Liver (tissue), 9 donors: Measurements from ENCODE around the gene IQGAP2. TPM values are rescaled to one million over a fixed set of nuclear protein-coding genes. Genes with fewer than 3 reads are reported as not detected.

Experiments used
- DNase-seq: peaks from one replicate; pipeline ENCODE4 v3.0.0-alpha.2; 2017; ENCODE audit warnings: low spot score
- H3K27ac ChIP-seq, 2 donors: one replicate each; pipeline ENCODE4 v1.7.0; 2013; ENCODE audit warnings: inconsistent platforms in 2 of 2, low read length in 2 of 2, control low read depth in 1 of 2, low read depth in 1 of 2, mild to moderate bottlenecking in 1 of 2
- H3K27me3 ChIP-seq, 4 donors: one replicate each; pipeline versions ENCODE4 v1.6.1 to v1.7.0; 2013; ENCODE audit warnings: low read length in 3 of 4, inconsistent platforms in 1 of 4, mild to moderate bottlenecking in 1 of 4, moderate library complexity in 1 of 4; ENCODE audit not compliant: control insufficient read depth in 4 of 4, insufficient read depth in 4 of 4
- H3K36me3 ChIP-seq, 4 donors: one replicate each; pipeline versions ENCODE4 v1.6.1 to v1.7.0; 2013; ENCODE audit warnings: low read length in 3 of 4, mild to moderate bottlenecking in 3 of 4, low read depth in 1 of 4, moderate library complexity in 1 of 4; ENCODE audit not compliant: control insufficient read depth in 4 of 4, insufficient read depth in 3 of 4
- H3K4me1 ChIP-seq, 4 donors: one replicate each; pipeline versions ENCODE4 v1.6.1 to v1.7.0; 2013; ENCODE audit warnings: low read length in 3 of 4, mild to moderate bottlenecking in 3 of 4, moderate library complexity in 1 of 4; ENCODE audit not compliant: control insufficient read depth in 4 of 4, insufficient read depth in 4 of 4
- H3K4me3 ChIP-seq, 3 donors: one replicate each; pipeline versions ENCODE4 v1.6.1 to v1.7.0; 2013; ENCODE audit warnings: low read length in 3 of 3, control low read depth in 1 of 3, low read depth in 1 of 3, mild to moderate bottlenecking in 1 of 3
- H3K9ac ChIP-seq, 2 donors: one replicate each; pipeline ENCODE4 v1.7.0; 2013; ENCODE audit warnings: low read length in 2 of 2, mild to moderate bottlenecking in 2 of 2, moderate library complexity in 2 of 2, control low read depth in 1 of 2, low read depth in 1 of 2
- H3K9me3 ChIP-seq, 4 donors: one replicate each; pipeline versions ENCODE4 v1.6.1 to v1.7.0; 2013; ENCODE audit warnings: low read length in 3 of 4; ENCODE audit not compliant: control insufficient read depth in 4 of 4
- ATF3 ChIP-seq: IDR thresholded peaks from 2 replicates; pipeline ENCODE4 v1.6.1; 2016; ENCODE audit warnings: antibody characterized with exemption
- CTCF ChIP-seq: fragments of 150-350 bp; IDR thresholded peaks from 2 replicates; pipeline ENCODE4 v1.5.1; 2017; ENCODE audit warnings: improper control_type of control experiment, low read depth, low read length; ENCODE audit not compliant: missing input control
- EGR1 ChIP-seq, 2 donors: IDR thresholded peaks; 2 replicates each; pipeline ENCODE4 v1.6.1; 2016 to 2018; ENCODE audit warnings: antibody characterized with exemption in 2 of 2, low read depth in 2 of 2
- FOXA2 ChIP-seq: IDR thresholded peaks from 2 replicates; pipeline ENCODE4 v1.6.1; 2016; ENCODE audit warnings: antibody characterized with exemption
- GABPA ChIP-seq, 2 donors: IDR thresholded peaks in 1 of 2; conservative IDR thresholded peaks in 1 of 2; 2 replicates each; pipeline ENCODE4 v1.6.1; 2016; ENCODE audit warnings: antibody characterized with exemption in 2 of 2, mild to moderate bottlenecking in 1 of 2, moderate library complexity in 1 of 2
- HNF4A ChIP-seq, 2 donors: conservative IDR thresholded peaks; 2 replicates each; pipeline ENCODE4 v1.6.1; 2016; ENCODE audit warnings: antibody characterized with exemption in 2 of 2, mild to moderate bottlenecking in 2 of 2
- HNF4G ChIP-seq: IDR thresholded peaks from 2 replicates; pipeline ENCODE4 v1.6.1; 2016; ENCODE audit warnings: antibody characterized with exemption
- JUND ChIP-seq, 2 donors: IDR thresholded peaks; 2 replicates each; pipeline ENCODE4 v1.6.1; 2016; ENCODE audit warnings: antibody characterized with exemption in 2 of 2
- NR2F2 ChIP-seq: IDR thresholded peaks from 2 replicates; pipeline ENCODE4 v1.6.1; 2016; ENCODE audit warnings: antibody characterized with exemption
- RAD21 ChIP-seq, 2 donors: IDR thresholded peaks; 2 replicates each; pipeline ENCODE4 v1.6.1; 2016; ENCODE audit warnings: antibody characterized with exemption in 2 of 2, mild to moderate bottlenecking in 2 of 2
- REST ChIP-seq: IDR thresholded peaks from 2 replicates; pipeline ENCODE4 v1.6.1; 2016; ENCODE audit warnings: antibody characterized with exemption, mild to moderate bottlenecking
- RXRA ChIP-seq, 2 donors: IDR thresholded peaks; 2 replicates each; pipeline ENCODE4 v1.6.1; 2017 to 2018; ENCODE audit warnings: antibody characterized with exemption in 2 of 2, mild to moderate bottlenecking in 1 of 2
- SP1 ChIP-seq: IDR thresholded peaks from 2 replicates; pipeline ENCODE4 v1.6.1; 2018; ENCODE audit warnings: antibody characterized with exemption, mild to moderate bottlenecking
- YY1 ChIP-seq: IDR thresholded peaks from 2 replicates; pipeline ENCODE4 v1.6.1; 2016; ENCODE audit warnings: antibody characterized with exemption, mild to moderate bottlenecking
- ZBTB33 ChIP-seq: IDR thresholded peaks from 2 replicates; pipeline ENCODE4 v1.6.1; 2016; ENCODE audit warnings: antibody characterized with exemption
- WGBS: extraction: QIAGEN DNeasy Blood & Tissue Kit; methylation state at CpG from one replicate; pipeline ENCODE4 v1.1.7; 2013; 5-methylcytosine and 5-hydroxymethylcytosine counted together
- polyA plus RNA-seq, 2 donors: library from polyadenylated mRNA; stranded (reverse) in 1 of 2; unstranded in 1 of 2; fragments of 200-250 nt in 1 of 2; fragments of >200 nt in 1 of 2; fragmentation: Nextera tagmentation in 1 of 2; extraction: Ambion mirVana in 1 of 2; gene quantifications; one replicate each; pipeline versions ENCODE4 v1.2.1 to v1.2.3, GENCODE V29; 2013 to 2015
- total RNA-seq, 2 donors: library from RNA; depleted of rRNA; stranded (reverse); fragments of >200 nt; gene quantifications; one replicate each; pipeline ENCODE4 v1.2.3, GENCODE V29; 2014
- donor health status: healthy.
- donor health status: healthy.
- donor health status: healthy.
- donor health status: healthy.
- donor health status: healthy.

The IQGAP2 gene
- total and polyA plus RNA-seq, 4 donors: 41.5 to 205 (median 102) TPM

- no peak overlapping the region for H3K9ac ChIP-seq
- H3K4me3 ChIP-seq: no peak overlapping the region
- no peak overlapping the region for H3K27ac ChIP-seq
- TF ChIP-seq FOXA2 (no peak), HNF4G (no peak), SP1 (no peak), REST (no peak), ATF3 (no peak), JUND (IDR thresholded peaks at IDR 0.05) (no peak), EGR1 (IDR thresholded peaks at IDR 0.05; ENCODE audit: low read depth in 2 of 2) (no peak), RXRA (IDR thresholded peaks at IDR 0.05) (no peak), RAD21 (IDR thresholded peaks at IDR 0.05) (no peak)
- DNase-seq: no peak
- H3K36me3 ChIP-seq: peaks cover 2 to 39% (median 22%) of the 10 kb centered on the region in 4 donors
- H3K4me1 ChIP-seq: peaks cover 0 to 2% (median 0%) of the 10 kb centered on the region in 4 donors
- H3K9me3 ChIP-seq: no peaks in the 10 kb centered on the region
- no peaks in the 10 kb centered on the region for H3K27me3 ChIP-seq
- 82% methylated on average over 3 of the region's 3 CpGs for WGBS
These were observed 285.8 kb downstream of the IQGAP2 start for GRCh38 chr5:76688836-76689235.

GRCh38 chr5:76689321-76690036 is 286.4 kb downstream of the IQGAP2 start:
- H3K36me3 ChIP-seq: peaks cover 2 to 41% (median 21%) of the 10 kb centered on the region in 4 donors
- 95% methylated on average over 3 of the region's 3 CpGs for WGBS
- no peaks in the 10 kb centered on the region for H3K27me3 ChIP-seq
- no peak for DNase-seq
- TF ChIP-seq NR2F2: no peak
- no peak for TF ChIP-seq ZBTB33
- no peak for TF ChIP-seq REST
- TF ChIP-seq HNF4A (conservative IDR thresholded peaks at IDR 0.05): no peak
- TF ChIP-seq RAD21 (IDR thresholded peaks at IDR 0.05): no peak
- TF ChIP-seq CTCF: no peak
- TF ChIP-seq FOXA2: no peak
- TF ChIP-seq EGR1 (IDR thresholded peaks at IDR 0.05; ENCODE audit: low read depth in 2 of 2): no peak
- no peak for TF ChIP-seq YY1
- no peak for TF ChIP-seq GABPA (IDR thresholded peaks at IDR 0.05 in 1 of 2, conservative IDR thresholded peaks at IDR 0.05 in 1 of 2)
- no peak for TF ChIP-seq RXRA (IDR thresholded peaks at IDR 0.05)
- no peak overlapping the region for H3K9ac ChIP-seq
- H3K4me1 ChIP-seq: no peaks in the 10 kb centered on the region
- no peak overlapping the region for H3K4me3 ChIP-seq
- H3K9me3 ChIP-seq: no peaks in the 10 kb centered on the region
- peak overlapping the region in 1 of 2 donors; percentile 16 for H3K27ac ChIP-seq
